ENCODE results near the gene MARVELD3.

GRCh38 chr16:71659471-71659870 lies 33.5 kb downstream of the MARVELD3 start:
- no peak for TF ChIP-seq CTCF (conservative IDR thresholded peaks at IDR 0.05; ENCODE audit: low read depth, low read length)
- no peak for TF ChIP-seq EZH2 (IDR thresholded peaks at IDR 0.05; ENCODE audit: low read length, unreplicated experiment)
- no peak for TF ChIP-seq EZH2phosphoT487 (IDR thresholded peaks at IDR 0.05; ENCODE audit: borderline replicate concordance, low read length)

Measured in PC-3 (cell line).